ENCODE measurements around the gene DEDD.

GRCh38 chr1:161127649-161128048 is 4.8 kb downstream of the DEDD start:
- TF ChIP-seq POLR2A (IDR thresholded peaks at IDR 0.05; ENCODE audit: low read depth, low read length) (no peak), RAD21 (IDR thresholded peaks at IDR 0.05; ENCODE audit: low read length) (no peak), CTCF (conservative IDR thresholded peaks at IDR 0.05; ENCODE audit: low read depth, low read length) (no peak), MAZ (IDR thresholded peaks at IDR 0.05; ENCODE audit: borderline replicate concordance, low read depth, low read length) (no peak), SMC3 (IDR thresholded peaks at IDR 0.05; ENCODE audit: low read depth, low read length) (no peak), NFE2L2 (IDR thresholded peaks at IDR 0.05; ENCODE audit: low read depth, low read length) (no peak), CEBPB (IDR thresholded peaks at IDR 0.05; ENCODE audit: low read depth, low read length) (no peak), BHLHE40 (IDR thresholded peaks at IDR 0.05; ENCODE audit: low read depth, low read length) (no peak), FOS (IDR thresholded peaks at IDR 0.05; ENCODE audit: low read depth, low read length) (no peak), MAFK (IDR thresholded peaks at IDR 0.05; ENCODE audit: low read depth, low read length) (no peak), ELK1 (IDR thresholded peaks at IDR 0.05; ENCODE audit: borderline replicate concordance, low read depth, low read length) (no peak), RCOR1 (IDR thresholded peaks at IDR 0.05; ENCODE audit: insufficient replicate concordance, low read length) (no peak)
